NCI-H1417 treated with DMSO at 0.1 percent for 48 hours (cell line): ENCODE measurements around the gene GLRA3.

ENCODE experiments used
- DNase-seq: peaks from one replicate; lab custom pipeline; 2025; lab: John Stamatoyannopoulos, UW

GLRA3 gene

DNA sequence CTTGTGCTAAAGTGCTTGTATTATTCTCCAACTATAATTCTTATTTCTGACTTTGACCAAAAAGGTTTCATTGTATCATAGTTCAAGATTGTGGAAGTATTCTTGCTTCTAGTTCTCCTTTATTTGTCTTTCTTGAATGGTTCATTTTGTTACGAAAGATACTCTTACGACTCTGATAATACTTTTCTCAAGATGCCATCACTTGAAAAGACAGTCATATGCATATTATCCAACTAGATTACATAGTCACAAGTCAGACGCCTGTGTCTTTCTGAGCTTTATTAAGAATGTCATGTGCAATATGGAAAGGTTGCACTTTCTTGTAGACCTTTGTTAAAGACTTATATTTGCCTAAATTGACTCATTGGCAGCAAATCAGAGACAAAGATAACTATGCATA, 235.3 kb downstream of the GLRA3 start:
- no peak for DNase-seq

DNA sequence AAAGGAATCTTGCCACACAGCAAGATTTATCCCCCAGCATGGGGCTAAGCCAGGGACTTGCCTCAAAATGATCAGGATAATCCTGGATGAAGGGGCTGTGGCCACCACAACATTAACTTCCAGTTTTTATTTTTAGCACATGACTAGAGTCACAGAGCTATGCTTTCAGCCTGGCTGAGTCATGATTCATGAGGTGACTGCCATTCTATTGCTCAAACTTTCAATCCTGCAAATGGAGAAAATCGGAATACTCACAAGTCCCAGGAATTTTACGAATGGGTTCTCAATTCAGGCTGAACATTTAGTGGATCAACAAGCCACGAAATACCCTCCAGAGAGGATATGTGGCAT, 236.1 kb downstream of the GLRA3 start:
- no peak for DNase-seq

DNA sequence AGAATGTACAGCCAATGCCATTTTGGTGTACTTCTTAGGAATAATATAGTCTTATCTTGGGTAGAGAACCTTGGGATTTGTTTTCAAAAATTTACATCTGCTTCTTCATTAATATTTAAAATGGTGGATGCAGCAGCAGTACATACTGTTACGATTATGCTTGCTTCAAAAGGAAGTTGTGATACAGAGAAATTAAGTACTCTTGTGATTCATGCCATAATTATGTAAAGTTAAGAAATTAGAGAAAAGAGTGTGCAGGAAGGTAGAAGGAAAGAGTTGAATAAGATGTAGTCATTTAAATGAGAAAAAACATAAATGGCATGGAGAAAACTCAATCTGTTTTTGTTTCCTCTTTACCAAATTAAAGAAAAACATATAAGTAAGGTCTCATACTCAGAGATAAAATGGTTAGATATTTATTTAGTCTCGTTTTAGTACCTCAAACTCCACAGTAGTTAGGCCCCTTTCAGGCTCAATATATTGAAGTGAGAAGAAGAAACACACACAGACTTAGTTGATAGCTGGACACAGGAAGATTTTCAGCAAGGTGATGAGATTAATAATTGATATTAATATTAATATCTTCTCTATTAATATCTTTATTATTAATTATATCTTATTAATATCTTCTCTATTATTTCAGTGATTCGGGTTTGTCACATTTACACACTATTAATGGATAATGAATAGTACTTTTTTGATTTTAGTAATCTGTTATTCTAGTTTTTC, 236.6 kb downstream of the GLRA3 start:
- DNase-seq = no peak

DNA sequence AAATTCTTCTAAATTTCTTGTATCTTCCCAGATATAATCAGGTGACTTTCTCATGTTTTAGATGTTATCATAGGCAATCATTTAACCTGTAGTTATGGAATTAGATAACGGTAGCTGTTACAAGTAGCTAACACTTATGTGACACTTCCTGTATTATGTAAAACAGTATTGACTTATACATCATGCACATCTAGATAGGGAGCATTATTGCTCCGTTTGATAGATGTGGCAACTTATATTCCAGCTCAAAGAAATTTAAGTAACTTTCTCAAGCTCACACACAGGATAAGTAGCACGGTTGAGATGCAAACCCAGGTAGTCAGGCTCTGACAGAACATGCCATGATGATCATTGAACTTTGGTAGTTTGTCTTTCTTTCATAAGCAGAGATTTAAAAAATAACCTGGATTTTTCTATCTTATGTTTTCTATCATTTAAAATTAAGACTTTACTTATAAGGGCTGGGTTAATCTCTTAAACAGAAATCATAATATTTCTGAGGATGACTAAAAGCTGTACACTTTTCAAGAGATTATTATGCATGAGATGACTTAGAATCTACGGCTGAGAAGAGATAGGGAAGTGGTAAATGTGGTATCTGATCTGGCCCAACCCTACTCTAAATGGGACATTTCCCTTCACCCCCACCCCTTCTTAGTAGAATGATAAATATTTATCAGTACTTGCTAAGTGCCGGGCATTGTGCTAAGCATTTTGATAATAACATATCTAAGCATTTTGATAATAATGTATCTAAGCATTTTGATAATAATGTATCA, 237.6 kb downstream of the GLRA3 start:
- DNase-seq = no peak

DNA sequence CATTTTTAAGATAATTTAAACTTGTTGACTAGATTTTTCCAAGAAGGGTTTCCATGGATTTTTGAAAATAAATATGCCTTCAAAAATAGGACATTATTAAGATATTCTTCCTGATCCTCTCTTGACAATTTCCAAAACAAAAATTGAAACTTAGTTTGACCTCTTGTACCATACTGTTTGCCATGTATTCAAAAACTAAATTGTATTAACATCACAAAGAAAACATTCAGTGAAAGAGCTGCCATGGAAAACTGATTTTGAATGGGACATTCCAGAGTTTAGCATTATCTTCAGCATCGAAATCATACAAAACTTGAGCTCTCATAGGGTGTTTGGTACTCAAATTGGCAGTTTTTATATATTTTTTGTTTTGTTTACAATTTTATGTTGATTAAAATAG, 238.7 kb downstream of the GLRA3 start:
- DNase-seq = no peak
